Measurements from ENCODE around the gene DNAH7. TPM values are rescaled to one million over a fixed set of nuclear protein-coding genes. Genes with fewer than 3 reads are reported as not detected.

DNAH7 gene
- total RNA-seq, 1 donor from 2014 or later, result 0.11 TPM

DNA sequence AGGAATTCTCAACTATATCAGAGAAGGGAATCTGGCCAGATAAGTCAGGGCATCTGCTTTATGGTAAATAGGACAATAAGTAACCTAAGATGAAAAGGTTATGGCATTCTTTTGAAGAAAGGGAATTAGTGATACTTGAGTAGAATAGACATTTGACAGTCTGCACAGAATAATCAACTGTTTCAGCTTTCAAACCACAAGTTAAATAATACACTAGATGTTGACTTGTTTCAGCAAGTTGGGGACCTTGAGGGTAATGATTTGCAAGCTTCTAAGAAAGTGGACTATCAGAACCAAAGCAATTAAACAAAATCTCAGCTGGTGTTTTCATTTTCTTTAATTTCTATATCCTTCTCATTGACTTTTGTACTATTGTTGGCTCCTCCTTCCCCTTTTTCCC lies 357.2 kb downstream of the DNAH7 start:
- TF ChIP-seq, protein P1, sequence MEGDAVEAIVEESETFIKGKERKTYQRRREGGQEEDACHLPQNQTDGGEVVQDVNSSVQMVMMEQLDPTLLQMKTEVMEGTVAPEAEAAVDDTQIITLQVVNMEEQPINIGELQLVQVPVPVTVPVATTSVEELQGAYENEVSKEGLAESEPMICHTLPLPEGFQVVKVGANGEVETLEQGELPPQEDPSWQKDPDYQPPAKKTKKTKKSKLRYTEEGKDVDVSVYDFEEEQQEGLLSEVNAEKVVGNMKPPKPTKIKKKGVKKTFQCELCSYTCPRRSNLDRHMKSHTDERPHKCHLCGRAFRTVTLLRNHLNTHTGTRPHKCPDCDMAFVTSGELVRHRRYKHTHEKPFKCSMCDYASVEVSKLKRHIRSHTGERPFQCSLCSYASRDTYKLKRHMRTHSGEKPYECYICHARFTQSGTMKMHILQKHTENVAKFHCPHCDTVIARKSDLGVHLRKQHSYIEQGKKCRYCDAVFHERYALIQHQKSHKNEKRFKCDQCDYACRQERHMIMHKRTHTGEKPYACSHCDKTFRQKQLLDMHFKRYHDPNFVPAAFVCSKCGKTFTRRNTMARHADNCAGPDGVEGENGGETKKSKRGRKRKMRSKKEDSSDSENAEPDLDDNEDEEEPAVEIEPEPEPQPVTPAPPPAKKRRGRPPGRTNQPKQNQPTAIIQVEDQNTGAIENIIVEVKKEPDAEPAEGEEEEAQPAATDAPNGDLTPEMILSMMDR (IDR thresholded peaks at IDR 0.05; ENCODE audit: borderline replicate concordance), result no peak
- DNase-seq, result no peak
- H3K4me1 ChIP-seq, result peaks cover under 1% of the 10 kb centered on the region
- H3K27me3 ChIP-seq (ENCODE audit: low read depth), result no peaks in the 10 kb centered on the region
- intact Hi-C loops (cut with micrococcal nuclease), result no loop called here
- no peak overlapping the region for H3K4me3 ChIP-seq
- H3K36me3 ChIP-seq, result peaks cover 36% of the 10 kb centered on the region
- H3K27ac ChIP-seq (replicated peaks), result no peak overlapping the region
- H3K9me3 ChIP-seq (replicated peaks), result no peaks in the 10 kb centered on the region

- Histone ChIP-seq H3K9me3 (replicated peaks) (no peaks in the 10 kb centered on the region), H3K4me1 (peaks cover 9% of the 10 kb centered on the region), H3K27me3 (ENCODE audit: low read depth) (no peaks in the 10 kb centered on the region), H3K4me3 (no peak overlapping the region), H3K27ac (replicated peaks) (no peak overlapping the region), H3K36me3 (peaks cover 29% of the 10 kb centered on the region)
- no peak for DNase-seq
- TF ChIP-seq, protein P1 (IDR thresholded peaks at IDR 0.05; ENCODE audit: borderline replicate concordance), result no peak
- intact Hi-C loops (cut with micrococcal nuclease), result no loop called here
Measured at GRCh38 chr2:195709901-195710806, 358.5 kb downstream of the DNAH7 start.

DNA sequence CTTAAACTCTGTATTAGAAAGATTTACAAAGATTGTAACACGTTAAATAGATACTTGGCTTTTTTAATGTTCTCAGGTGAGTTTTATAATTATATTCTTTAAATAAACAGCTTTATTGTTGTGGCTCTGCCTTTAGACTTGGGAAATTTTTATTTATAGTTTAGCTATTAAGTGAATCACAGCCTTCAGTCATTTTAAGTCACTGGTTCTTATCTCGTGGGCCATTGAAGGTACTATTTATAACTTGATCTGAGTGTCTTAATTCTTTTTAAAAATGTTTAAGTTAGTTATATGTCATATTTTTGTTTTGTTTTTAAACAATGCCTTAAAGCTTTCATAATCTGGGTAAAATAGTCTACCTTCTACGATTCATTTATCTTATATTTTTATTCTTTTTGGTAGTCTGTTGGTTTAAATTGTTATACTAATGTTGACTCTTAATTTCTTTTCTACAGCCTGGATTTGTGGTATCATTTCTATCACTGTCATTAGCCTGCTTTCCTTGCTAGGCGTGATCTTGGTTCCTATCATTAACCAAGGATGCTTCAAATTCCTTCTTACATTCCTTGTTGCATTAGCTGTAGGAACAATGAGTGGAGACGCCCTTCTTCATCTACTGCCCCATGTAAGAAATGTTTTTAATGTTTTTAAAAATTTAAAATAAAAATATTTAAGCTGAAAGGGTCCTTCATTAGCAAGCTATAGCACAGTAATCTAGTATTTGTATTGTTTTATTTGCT lies 362.3 kb downstream of the DNAH7 start:
- H3K4me3 ChIP-seq, result no peak overlapping the region
- no peak overlapping the region for H3K27ac ChIP-seq (replicated peaks)
- peaks cover 11% of the 10 kb centered on the region for H3K36me3 ChIP-seq
- TF ChIP-seq, protein P1 (IDR thresholded peaks at IDR 0.05; ENCODE audit: borderline replicate concordance), result no peak
- H3K4me1 ChIP-seq, result peaks cover 9% of the 10 kb centered on the region
- DNase-seq, result no peak
- H3K9me3 ChIP-seq (replicated peaks), result peaks cover 4% of the 10 kb centered on the region
- intact Hi-C loops (cut with micrococcal nuclease), result no loop called here
- no peaks in the 10 kb centered on the region for H3K27me3 ChIP-seq (ENCODE audit: low read depth)

- no peak for DNase-seq
- Histone ChIP-seq H3K9me3 (replicated peaks) (peaks cover 31% of the 10 kb centered on the region), H3K27ac (replicated peaks) (no peak overlapping the region), H3K4me1 (peaks cover 4% of the 10 kb centered on the region), H3K36me3 (peaks cover 11% of the 10 kb centered on the region), H3K27me3 (ENCODE audit: low read depth) (no peaks in the 10 kb centered on the region), H3K4me3 (no peak overlapping the region)
- intact Hi-C loops (cut with micrococcal nuclease), result no loop called here
- TF ChIP-seq, protein P1 (IDR thresholded peaks at IDR 0.05; ENCODE audit: borderline replicate concordance), result no peak
Measured at GRCh38 chr2:195700480-195700879, 368.2 kb downstream of the DNAH7 start.

DNA sequence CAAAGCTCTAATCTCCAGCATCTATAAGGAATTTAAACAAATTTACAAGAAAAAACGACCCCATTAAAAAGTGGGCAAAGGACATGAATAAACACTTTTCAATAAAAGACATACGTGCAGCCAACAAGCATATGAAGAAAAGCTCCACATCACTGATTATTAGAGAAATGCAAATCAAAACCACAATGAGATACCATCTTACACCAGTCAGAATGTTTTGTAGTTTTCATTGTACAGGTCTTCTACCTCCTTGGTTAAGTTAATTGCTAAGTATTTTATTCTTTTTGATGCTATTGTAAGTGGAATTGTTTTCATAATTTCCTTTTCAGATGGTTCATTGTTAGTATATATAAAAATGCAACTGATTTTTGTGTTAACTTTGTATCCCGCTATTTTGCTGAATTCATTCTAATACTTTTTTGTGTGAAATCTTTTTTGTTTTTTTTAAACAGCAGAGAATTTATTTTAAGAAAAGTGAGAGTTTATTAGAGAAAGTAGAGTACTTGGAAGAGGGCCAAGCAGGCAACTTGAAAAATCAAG lies 370.9 kb downstream of the DNAH7 start:
- Histone ChIP-seq H3K9me3 (replicated peaks) (peaks cover 36% of the 10 kb centered on the region), H3K36me3 (peaks cover 11% of the 10 kb centered on the region), H3K4me3 (no peak overlapping the region), H3K27me3 (ENCODE audit: low read depth) (no peaks in the 10 kb centered on the region), H3K4me1 (peaks cover 4% of the 10 kb centered on the region), H3K27ac (replicated peaks) (no peak overlapping the region)
- intact Hi-C loops (cut with micrococcal nuclease), result no loop called here
- TF ChIP-seq, protein P1 (IDR thresholded peaks at IDR 0.05; ENCODE audit: borderline replicate concordance), result no peak
- DNase-seq, result no peak

Data from left ventricle myocardium inferior (tissue), 1 donor.